Astrocyte (in vitro differentiated cells and primary cell): Measurements from ENCODE around the gene NXN.

ENCODE experiments used
- EZH2 ChIP-seq: IDR thresholded peaks from 2 replicates; pipeline ENCODE4 v1.6.1; 2012; ENCODE audit warnings: mild to moderate bottlenecking, low read length, inconsistent platforms; ENCODE audit not compliant: insufficient read depth
- TF ChIP-seq, protein P1 (sequence below): IDR thresholded peaks from 2 replicates; pipeline ENCODE4 v1.5.1; 2011; ENCODE audit warnings: low read depth, mild to moderate bottlenecking, inconsistent platforms, low read length, moderate library complexity; ENCODE audit not compliant: insufficient read depth

DNA sequence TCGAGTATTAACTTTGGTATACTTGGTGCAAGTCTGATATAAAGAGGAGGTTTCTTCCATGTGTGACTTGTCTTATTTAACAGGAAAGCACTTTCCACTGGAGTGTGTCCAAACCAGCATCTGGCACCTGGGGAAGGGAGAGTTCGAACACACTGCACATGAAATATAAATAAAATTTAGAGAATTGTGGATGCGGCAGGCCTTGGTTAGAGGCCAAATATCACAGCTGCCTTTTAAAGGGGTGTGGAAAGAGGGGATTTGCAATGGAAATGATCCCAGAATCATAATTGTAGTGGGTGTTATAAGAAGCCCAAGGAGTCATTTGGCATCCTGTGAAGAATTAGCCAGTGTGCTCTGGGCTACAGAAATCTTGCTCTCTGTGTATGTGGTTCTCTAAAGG lies 4.3 kb upstream of the NXN start:
- TF ChIP-seq, protein P1, sequence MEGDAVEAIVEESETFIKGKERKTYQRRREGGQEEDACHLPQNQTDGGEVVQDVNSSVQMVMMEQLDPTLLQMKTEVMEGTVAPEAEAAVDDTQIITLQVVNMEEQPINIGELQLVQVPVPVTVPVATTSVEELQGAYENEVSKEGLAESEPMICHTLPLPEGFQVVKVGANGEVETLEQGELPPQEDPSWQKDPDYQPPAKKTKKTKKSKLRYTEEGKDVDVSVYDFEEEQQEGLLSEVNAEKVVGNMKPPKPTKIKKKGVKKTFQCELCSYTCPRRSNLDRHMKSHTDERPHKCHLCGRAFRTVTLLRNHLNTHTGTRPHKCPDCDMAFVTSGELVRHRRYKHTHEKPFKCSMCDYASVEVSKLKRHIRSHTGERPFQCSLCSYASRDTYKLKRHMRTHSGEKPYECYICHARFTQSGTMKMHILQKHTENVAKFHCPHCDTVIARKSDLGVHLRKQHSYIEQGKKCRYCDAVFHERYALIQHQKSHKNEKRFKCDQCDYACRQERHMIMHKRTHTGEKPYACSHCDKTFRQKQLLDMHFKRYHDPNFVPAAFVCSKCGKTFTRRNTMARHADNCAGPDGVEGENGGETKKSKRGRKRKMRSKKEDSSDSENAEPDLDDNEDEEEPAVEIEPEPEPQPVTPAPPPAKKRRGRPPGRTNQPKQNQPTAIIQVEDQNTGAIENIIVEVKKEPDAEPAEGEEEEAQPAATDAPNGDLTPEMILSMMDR = no peak
- no peak for TF ChIP-seq EZH2
